ENCODE data around the gene CPD. TPM values are rescaled to one million over a fixed set of nuclear protein-coding genes. Genes with fewer than 3 reads are reported as not detected.

Gene CPD
- total and polyA plus RNA-seq, 2 of the 13 experiments (the other 11 are each of a cell fraction or from before 2014, with no cell fraction given): 46.1 to 72.3 TPM

DNA sequence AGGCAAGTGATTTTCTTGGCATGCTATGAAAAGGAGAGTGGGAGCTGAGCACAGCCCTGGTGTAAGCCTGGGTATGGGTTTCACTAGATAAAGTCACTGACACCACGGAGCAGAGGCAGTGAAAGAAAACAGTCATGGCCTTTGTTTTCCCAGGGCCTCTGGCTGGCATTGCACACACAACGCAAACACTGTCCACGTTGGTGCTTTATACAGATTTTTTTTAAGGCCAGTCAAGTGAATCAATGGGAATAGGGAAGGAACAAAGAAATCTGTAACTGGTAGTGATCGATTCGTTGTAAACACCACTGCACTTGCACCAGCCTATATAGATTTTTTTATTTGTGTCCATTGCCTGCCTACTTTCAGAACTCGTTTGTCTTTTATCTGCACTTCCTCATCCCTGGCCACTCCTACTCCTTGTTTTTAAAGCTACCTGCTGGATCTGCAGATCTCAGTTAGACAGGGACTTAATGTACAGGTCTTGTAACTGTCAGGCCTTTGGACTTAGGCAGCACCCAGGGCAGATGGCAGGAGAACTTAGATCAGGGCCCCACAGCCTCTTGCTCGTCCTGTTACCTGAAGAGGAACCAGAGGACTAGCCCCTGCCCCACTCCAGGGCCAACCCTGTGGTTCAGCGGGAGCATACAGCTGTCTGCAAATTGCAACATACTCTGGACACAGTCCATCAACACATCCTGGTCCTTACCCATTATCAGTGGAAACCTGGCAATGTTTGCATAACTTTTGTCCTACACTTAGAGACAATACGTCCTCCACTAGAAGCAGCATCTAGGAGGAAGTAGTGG lies 34.2 kb upstream of the CPD start (continued):
- TF ChIP-seq, protein P1, sequence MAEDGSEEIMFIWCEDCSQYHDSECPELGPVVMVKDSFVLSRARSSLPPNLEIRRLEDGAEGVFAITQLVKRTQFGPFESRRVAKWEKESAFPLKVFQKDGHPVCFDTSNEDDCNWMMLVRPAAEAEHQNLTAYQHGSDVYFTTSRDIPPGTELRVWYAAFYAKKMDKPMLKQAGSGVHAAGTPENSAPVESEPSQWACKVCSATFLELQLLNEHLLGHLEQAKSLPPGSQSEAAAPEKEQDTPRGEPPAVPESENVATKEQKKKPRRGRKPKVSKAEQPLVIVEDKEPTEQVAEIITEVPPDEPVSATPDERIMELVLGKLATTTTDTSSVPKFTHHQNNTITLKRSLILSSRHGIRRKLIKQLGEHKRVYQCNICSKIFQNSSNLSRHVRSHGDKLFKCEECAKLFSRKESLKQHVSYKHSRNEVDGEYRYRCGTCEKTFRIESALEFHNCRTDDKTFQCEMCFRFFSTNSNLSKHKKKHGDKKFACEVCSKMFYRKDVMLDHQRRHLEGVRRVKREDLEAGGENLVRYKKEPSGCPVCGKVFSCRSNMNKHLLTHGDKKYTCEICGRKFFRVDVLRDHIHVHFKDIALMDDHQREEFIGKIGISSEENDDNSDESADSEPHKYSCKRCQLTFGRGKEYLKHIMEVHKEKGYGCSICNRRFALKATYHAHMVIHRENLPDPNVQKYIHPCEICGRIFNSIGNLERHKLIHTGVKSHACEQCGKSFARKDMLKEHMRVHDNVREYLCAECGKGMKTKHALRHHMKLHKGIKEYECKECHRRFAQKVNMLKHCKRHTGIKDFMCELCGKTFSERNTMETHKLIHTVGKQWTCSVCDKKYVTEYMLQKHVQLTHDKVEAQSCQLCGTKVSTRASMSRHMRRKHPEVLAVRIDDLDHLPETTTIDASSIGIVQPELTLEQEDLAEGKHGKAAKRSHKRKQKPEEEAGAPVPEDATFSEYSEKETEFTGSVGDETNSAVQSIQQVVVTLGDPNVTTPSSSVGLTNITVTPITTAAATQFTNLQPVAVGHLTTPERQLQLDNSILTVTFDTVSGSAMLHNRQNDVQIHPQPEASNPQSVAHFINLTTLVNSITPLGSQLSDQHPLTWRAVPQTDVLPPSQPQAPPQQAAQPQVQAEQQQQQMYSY (CRISPR knock-in tag; IDR thresholded peaks at IDR 0.05): peak; percentile 86
- TF ChIP-seq, protein P2, sequence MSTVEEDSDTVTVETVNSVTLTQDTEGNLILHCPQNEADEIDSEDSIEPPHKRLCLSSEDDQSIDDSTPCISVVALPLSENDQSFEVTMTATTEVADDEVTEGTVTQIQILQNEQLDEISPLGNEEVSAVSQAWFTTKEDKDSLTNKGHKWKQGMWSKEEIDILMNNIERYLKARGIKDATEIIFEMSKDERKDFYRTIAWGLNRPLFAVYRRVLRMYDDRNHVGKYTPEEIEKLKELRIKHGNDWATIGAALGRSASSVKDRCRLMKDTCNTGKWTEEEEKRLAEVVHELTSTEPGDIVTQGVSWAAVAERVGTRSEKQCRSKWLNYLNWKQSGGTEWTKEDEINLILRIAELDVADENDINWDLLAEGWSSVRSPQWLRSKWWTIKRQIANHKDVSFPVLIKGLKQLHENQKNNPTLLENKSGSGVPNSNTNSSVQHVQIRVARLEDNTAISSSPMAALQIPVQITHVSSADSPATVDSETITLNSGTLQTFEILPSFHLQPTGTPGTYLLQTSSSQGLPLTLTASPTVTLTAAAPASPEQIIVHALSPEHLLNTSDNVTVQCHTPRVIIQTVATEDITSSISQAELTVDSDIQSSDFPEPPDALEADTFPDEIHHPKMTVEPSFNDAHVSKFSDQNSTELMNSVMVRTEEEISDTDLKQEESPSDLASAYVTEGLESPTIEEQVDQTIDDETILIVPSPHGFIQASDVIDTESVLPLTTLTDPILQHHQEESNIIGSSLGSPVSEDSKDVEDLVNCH (CRISPR knock-in tag; IDR thresholded peaks at IDR 0.05): no peak
- TF ChIP-seq NFYC (CRISPR knock-in tag; IDR thresholded peaks at IDR 0.05): peak; percentile 40; the same call in 1 of the 2 replicates
- TF ChIP-seq AHR (CRISPR knock-in tag; IDR thresholded peaks at IDR 0.05): peak; percentile 79; the same call in 1 of the 2 replicates
- TF ChIP-seq, protein P3, sequence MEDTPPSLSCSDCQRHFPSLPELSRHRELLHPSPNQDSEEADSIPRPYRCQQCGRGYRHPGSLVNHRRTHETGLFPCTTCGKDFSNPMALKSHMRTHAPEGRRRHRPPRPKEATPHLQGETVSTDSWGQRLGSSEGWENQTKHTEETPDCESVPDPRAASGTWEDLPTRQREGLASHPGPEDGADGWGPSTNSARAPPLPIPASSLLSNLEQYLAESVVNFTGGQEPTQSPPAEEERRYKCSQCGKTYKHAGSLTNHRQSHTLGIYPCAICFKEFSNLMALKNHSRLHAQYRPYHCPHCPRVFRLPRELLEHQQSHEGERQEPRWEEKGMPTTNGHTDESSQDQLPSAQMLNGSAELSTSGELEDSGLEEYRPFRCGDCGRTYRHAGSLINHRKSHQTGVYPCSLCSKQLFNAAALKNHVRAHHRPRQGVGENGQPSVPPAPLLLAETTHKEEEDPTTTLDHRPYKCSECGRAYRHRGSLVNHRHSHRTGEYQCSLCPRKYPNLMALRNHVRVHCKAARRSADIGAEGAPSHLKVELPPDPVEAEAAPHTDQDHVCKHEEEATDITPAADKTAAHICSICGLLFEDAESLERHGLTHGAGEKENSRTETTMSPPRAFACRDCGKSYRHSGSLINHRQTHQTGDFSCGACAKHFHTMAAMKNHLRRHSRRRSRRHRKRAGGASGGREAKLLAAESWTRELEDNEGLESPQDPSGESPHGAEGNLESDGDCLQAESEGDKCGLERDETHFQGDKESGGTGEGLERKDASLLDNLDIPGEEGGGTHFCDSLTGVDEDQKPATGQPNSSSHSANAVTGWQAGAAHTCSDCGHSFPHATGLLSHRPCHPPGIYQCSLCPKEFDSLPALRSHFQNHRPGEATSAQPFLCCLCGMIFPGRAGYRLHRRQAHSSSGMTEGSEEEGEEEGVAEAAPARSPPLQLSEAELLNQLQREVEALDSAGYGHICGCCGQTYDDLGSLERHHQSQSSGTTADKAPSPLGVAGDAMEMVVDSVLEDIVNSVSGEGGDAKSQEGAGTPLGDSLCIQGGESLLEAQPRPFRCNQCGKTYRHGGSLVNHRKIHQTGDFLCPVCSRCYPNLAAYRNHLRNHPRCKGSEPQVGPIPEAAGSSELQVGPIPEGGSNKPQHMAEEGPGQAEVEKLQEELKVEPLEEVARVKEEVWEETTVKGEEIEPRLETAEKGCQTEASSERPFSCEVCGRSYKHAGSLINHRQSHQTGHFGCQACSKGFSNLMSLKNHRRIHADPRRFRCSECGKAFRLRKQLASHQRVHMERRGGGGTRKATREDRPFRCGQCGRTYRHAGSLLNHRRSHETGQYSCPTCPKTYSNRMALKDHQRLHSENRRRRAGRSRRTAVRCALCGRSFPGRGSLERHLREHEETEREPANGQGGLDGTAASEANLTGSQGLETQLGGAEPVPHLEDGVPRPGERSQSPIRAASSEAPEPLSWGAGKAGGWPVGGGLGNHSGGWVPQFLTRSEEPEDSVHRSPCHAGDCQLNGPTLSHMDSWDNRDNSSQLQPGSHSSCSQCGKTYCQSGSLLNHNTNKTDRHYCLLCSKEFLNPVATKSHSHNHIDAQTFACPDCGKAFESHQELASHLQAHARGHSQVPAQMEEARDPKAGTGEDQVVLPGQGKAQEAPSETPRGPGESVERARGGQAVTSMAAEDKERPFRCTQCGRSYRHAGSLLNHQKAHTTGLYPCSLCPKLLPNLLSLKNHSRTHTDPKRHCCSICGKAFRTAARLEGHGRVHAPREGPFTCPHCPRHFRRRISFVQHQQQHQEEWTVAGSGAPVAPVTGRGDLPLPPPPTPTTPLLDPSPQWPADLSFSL (CRISPR knock-in tag; IDR thresholded peaks at IDR 0.05): 0 out of 2 replicates have a peak, but pooled peaks have one; percentile 41
- TF ChIP-seq, protein P4, sequence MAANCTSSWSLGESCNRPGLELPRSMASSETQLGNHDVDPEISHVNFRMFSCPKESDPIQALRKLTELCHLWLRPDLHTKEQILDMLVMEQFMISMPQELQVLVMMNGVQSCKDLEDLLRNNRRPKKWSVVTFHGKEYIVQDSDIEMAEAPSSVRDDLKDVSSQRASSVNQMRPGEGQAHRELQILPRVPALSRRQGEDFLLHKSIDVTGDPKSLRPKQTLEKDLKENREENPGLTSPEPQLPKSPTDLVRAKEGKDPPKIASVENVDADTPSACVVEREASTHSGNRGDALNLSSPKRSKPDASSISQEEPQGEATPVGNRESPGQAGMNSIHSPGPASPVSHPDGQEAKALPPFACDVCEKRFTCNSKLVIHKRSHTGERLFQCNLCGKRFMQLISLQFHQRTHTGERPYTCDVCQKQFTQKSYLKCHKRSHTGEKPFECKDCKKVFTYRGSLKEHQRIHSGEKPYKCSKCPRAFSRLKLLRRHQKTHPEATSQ (CRISPR knock-in tag; IDR thresholded peaks at IDR 0.05; ENCODE audit: borderline replicate concordance): peak; percentile 83; the same call in 1 of the 2 replicates
- TF ChIP-seq, protein P5, sequence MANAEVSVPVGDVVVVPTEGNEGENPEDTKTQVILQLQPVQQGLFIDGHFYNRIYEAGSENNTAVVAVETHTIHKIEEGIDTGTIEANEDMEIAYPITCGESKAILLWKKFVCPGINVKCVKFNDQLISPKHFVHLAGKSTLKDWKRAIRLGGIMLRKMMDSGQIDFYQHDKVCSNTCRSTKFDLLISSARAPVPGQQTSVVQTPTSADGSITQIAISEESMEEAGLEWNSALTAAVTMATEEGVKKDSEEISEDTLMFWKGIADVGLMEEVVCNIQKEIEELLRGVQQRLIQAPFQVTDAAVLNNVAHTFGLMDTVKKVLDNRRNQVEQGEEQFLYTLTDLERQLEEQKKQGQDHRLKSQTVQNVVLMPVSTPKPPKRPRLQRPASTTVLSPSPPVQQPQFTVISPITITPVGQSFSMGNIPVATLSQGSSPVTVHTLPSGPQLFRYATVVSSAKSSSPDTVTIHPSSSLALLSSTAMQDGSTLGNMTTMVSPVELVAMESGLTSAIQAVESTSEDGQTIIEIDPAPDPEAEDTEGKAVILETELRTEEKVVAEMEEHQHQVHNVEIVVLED (CRISPR knock-in tag; IDR thresholded peaks at IDR 0.05; ENCODE audit: borderline replicate concordance): peak; percentile 56
- TF ChIP-seq ZNF383 (CRISPR knock-in tag; IDR thresholded peaks at IDR 0.05; ENCODE audit: borderline replicate concordance): no peak
- TF ChIP-seq ZNF510 (CRISPR knock-in tag; IDR thresholded peaks at IDR 0.05; ENCODE audit: low read depth): peak; percentile 80
